Measurements from ENCODE around the gene MANF. TPM values are rescaled to one million over a fixed set of nuclear protein-coding genes. Genes with fewer than 3 reads are reported as not detected.

The MANF gene
- total RNA-seq: 100 to 1,000 TPM; 198 to 250 TPM

DNA sequence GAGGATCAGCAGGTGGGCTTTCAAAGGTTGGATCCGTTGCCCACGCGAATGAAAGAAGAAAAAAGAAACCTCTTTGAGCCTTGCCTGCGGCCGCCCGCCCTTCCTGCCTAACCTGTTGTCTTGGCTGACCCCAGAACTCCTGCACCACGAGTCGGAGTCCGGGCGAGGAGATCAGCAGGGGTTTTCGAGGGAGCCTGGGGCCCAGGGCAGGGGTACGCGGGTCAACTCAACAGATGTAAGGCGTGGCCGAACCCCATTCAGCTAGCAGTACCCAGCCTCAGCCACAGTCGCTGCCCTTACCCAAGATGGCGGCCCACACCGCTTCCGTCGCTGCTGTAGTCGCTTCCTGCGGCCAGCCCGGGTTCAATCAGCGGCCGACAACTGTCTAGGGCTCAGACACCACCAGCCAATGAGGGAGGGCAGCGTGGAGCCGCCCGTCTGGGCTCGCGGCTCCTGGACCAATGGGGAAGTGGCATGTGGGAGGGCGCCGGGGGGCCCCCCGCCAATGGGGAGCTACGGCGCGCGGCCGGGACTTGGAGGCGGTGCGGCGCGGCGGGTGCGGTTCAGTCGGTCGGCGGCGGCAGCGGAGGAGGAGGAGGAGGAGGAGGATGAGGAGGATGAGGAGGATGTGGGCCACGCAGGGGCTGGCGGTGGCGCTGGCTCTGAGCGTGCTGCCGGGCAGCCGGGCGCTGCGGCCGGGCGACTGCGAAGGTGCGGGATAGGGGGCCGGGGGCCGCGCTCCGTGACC, at the start of gene MANF:
Gene MANF, plus strand, starts transcription at position 566 of the 748 bp plus-strand sequence. Its CDS starts 52 bp downstream, at position 618.
- H3K27ac Mint-ChIP-seq: peak within 1 kb of the TSS; percentile 99 to 100
- ATAC-seq (peak; percentile 98 to 99), DNase-seq (ENCODE audit: low spot score) (peak; percentile 99)
- peaks cover 23% of the 10 kb centered on the region for H3K36me3 Mint-ChIP-seq
- no peaks in the 10 kb centered on the region for H3K9me3 Mint-ChIP-seq
- peak within 1 kb of the TSS; percentile 99 for H3K4me3 Mint-ChIP-seq
- peaks cover 42 to 48% of the 10 kb centered on the region in 2 donors for H3K4me1 Mint-ChIP-seq (ENCODE audit: low read depth in 2 of 2)
- no peaks in the 10 kb centered on the region for H3K27me3 Mint-ChIP-seq

DNA sequence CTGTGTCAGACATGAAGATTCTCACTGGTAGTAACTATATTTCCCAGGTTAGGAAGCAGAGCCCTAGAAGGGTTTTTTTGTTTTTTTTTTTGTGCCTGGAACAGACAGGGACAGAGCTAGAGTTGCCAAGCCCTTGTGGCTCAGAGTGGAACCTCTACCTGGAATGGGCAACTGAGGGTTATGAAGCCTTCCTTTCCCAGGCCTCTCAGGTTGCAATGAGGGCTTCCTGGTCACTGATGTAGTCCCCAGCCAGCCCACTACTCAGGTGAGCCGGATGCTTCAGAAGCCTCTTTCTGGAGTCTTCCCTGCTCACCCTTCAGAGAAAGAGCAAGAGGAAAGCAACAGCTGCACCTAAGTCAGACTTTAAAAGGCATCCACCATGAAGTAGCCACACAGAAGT, 48.8 kb upstream of the MANF start:
- no peak overlapping the region for H3K4me3 Mint-ChIP-seq
- no peaks in the 10 kb centered on the region for H3K9me3 Mint-ChIP-seq
- H3K27me3 Mint-ChIP-seq: no peaks in the 10 kb centered on the region
- ATAC-seq: no peak
- no peaks in the 10 kb centered on the region for H3K36me3 Mint-ChIP-seq
- no peak overlapping the region for H3K27ac Mint-ChIP-seq
- H3K4me1 Mint-ChIP-seq (ENCODE audit: low read depth in 2 of 2): no peaks in the 10 kb centered on the region
- DNase-seq (ENCODE audit: low spot score): no peak

DNA sequence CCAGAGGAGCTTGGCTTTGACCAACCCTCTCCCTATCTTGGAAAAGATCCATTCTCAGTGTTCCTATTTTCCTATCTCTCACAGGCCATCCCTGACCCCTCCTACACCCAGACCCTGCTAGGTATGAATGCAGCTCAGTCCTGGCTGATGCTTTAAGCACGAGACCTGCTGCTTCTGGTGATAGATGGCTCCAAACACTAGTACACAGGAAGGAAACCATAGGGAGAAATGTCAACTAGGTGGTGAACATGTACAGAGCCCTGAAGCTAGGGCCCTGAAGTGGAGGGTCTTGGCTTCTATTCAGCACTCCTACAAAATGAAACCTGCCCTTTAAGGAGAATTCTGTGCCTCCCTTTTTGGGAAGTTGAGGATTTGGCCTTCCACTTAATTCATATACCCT, 47.4 kb upstream of the MANF start:
- DNase-seq (ENCODE audit: low spot score) (no peak), ATAC-seq (no peak)
- Mint-ChIP-seq H3K4me1 (ENCODE audit: low read depth in 2 of 2) (no peaks in the 10 kb centered on the region), H3K4me3 (no peak overlapping the region), H3K27ac (no peak overlapping the region), H3K9me3 (no peaks in the 10 kb centered on the region), H3K27me3 (no peaks in the 10 kb centered on the region), H3K36me3 (no peaks in the 10 kb centered on the region)

DNA sequence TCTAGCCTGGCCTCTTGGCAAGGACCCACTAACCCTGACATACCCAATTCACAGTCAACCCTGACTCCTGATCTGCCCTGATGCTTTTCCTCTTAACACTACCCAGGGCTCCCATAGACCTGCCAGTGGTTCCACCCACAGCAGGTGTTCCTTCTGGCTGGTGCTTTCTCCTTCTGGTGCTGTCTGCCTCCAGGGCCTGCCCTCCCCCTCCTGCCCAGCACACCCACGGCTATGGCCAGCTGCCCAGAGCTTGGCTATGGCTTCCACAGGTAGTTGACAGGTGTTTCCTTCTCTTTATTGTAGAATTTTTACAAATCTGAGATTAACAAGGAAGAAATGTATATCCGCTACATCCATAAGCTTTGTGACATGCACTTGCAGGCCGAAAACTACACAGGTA, 46.5 kb upstream of the MANF start:
- no peak for ATAC-seq
- Mint-ChIP-seq H3K27me3 (no peaks in the 10 kb centered on the region), H3K4me3 (no peak overlapping the region)

DNA sequence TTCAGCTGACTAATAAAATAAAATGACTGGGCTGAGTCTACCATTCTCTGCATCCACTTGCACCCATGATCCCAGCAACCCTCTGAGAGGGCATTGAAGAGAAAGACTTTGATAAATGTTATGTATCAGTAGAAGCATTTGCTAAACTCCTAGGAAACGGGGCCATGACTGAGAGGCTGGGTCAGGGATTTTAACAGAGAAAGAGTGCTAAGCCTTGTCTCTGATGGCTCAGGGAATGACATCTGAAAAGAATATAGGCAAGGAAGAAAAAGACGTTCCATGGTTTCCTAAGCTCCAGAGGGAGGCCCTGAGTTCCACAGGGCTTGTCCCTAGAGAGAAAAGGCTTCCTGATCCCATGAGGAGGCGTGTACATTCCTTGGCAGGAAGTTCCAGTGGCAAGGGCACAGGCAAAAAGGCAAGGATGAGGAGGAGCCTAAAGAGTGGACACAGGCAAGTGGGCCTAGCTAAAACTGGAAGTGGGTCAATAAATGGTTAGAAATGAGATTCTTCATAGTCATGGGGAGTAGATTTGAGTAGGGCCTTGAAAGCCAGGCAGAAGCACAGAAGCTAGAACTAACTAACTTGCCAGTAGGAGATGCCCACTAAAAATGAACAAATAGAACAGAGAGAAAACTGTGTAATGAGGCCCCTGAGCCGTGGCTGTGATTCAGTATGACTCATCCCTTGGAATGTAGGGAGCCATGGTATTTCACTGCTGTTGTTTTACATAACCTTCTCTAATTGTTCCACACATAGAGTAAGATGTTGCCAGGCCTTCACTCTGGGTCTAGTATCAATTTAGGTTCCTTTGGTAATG, 44.9 kb upstream of the MANF start:
- DNase-seq (ENCODE audit: low spot score) (no peak), ATAC-seq (no peak)
- no peak overlapping the region for H3K27ac Mint-ChIP-seq
- no peaks in the 10 kb centered on the region for H3K9me3 Mint-ChIP-seq
- no peaks in the 10 kb centered on the region for H3K36me3 Mint-ChIP-seq
- H3K4me3 Mint-ChIP-seq: no peak overlapping the region
- H3K4me1 Mint-ChIP-seq (ENCODE audit: low read depth in 2 of 2): no peaks in the 10 kb centered on the region
- no peaks in the 10 kb centered on the region for H3K27me3 Mint-ChIP-seq

More for the DNA sequence above, 46.5 kb upstream of the MANF start:
- Mint-ChIP-seq H3K36me3 (no peaks in the 10 kb centered on the region), H3K9me3 (no peaks in the 10 kb centered on the region), H3K4me1 (ENCODE audit: low read depth in 2 of 2) (no peaks in the 10 kb centered on the region), H3K27ac (no peak overlapping the region)
- no peak for DNase-seq (ENCODE audit: low spot score)

DNA sequence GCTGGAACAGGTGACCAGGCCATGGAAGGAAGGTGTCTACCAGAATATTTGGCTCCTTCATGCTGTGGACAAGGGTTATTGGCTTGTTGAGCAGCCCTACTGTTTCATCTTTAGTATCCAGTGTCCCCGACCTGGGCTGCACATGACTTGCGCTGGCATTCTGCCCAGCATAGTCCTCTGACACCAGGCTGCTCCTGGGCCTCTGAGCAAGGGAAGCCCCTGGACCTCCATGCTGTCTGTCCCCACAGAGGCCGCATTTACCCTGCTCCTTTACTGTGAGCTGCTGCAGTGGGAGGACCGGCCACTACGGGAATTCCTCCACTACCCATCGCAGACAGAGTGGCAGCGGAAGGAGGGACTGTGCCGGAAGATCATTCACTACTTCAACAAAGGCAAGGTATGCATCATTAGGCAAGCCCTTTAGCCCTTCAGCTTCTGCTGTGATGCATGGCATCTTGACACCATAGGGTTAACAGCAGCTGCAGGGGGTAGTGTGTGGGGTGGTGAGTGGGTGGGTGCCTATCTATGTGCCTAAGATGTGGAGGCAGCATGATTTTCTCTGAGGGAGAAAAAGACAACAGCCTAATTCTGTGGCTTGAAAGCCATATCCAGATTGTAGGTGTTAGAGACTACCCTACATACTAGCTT, 44.0 kb upstream of the MANF start:
- ATAC-seq (no peak), DNase-seq (ENCODE audit: low spot score) (no peak)
- no peaks in the 10 kb centered on the region for H3K36me3 Mint-ChIP-seq
- no peak overlapping the region for H3K27ac Mint-ChIP-seq
- H3K4me1 Mint-ChIP-seq (ENCODE audit: low read depth in 2 of 2): no peaks in the 10 kb centered on the region
- no peaks in the 10 kb centered on the region for H3K27me3 Mint-ChIP-seq
- H3K9me3 Mint-ChIP-seq: no peaks in the 10 kb centered on the region
- no peak overlapping the region for H3K4me3 Mint-ChIP-seq

DNA sequence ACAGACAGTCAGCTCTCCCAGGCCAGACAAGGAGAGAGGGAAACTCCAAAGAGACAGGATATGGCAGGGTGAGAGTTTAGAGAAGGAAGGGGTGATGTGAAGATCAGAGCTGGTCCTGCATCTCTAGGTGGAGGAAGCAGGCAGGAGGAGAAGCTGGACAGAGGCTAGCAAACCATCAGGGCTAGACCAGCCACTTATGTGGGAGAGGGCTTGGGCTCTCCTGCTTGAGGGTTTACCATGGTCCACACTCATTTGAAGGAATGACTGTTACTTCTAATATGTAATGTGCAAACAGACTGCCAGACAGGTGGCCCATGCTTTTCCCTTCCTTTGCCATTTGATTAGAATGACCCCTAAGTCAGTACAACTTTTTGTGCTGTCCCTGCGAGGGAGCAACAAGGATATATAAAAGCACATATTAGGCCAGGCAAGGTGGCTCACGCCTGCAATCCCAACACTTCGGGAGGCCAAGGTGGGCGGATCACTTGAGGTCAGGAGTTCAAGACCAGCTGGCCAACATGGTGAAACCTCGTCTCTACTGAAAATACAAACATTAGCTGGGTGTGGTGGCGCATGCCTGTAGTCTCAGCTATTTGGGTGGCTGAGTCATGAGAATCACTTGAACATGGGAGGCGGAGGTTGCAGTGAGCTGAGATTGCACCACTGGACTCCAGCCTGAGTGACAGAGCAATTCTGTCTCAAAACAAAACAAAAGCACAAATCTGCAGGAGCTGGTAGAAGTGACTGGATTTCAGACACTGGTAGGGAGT, 41.0 kb upstream of the MANF start:
- no peak overlapping the region for H3K4me3 Mint-ChIP-seq
- DNase-seq (ENCODE audit: low spot score) (no peak), ATAC-seq (peak; percentile 9 to 15)
- no peaks in the 10 kb centered on the region for H3K4me1 Mint-ChIP-seq (ENCODE audit: low read depth in 2 of 2)
- H3K36me3 Mint-ChIP-seq: no peaks in the 10 kb centered on the region
- H3K9me3 Mint-ChIP-seq: no peaks in the 10 kb centered on the region
- H3K27me3 Mint-ChIP-seq: peaks cover 0 to 3% of the 10 kb centered on the region in 2 donors
- no peak overlapping the region for H3K27ac Mint-ChIP-seq

DNA sequence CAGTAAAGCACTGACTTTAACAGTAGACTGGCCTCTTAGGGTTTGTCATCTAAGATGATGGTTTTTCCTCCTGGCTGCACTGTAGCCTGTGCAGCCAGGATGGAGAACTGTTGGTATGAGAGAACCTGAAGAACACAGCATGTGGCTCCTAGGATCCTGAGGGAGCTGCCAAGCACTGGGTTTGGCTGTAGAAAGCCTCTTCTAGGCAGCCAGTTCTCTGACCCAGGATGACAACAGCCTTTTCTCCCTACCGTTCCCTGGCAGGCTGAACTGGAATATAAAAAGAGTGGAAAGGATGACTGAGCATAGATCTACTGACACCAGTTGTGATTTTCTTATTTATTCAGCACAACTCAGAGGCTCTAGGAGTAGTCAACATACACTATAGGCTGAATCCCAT, 34.3 kb upstream of the MANF start:
- H3K36me3 Mint-ChIP-seq: no peaks in the 10 kb centered on the region

DNA sequence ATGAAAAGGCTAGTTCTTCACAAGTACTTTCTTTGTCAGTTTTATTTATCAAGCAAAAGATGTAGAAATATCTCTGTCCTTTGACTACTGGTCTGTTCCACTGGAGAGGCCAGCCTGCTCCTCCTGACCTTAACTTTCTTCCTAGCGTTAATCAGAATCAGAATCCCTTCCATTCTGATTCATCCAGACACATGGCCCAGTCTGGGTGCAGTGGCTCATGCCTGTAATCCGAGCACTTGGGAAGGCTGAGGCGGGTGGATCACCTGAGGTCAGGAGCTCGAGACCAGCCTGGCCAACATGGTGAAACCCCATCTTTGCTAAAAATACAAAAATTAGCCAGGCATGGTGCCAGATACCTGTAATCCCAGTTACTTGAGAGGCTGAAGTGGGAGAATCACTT, 32.0 kb upstream of the MANF start:
- H3K4me3 Mint-ChIP-seq: no peak overlapping the region

More for the DNA sequence above, 34.3 kb upstream of the MANF start:
- Mint-ChIP-seq H3K27me3 (peaks cover 0 to 6% of the 10 kb centered on the region in 2 donors), H3K4me1 (ENCODE audit: low read depth in 2 of 2) (no peaks in the 10 kb centered on the region), H3K27ac (no peak overlapping the region), H3K4me3 (no peak overlapping the region), H3K9me3 (no peaks in the 10 kb centered on the region)
- no peak for ATAC-seq
- DNase-seq (ENCODE audit: low spot score): no peak

DNA sequence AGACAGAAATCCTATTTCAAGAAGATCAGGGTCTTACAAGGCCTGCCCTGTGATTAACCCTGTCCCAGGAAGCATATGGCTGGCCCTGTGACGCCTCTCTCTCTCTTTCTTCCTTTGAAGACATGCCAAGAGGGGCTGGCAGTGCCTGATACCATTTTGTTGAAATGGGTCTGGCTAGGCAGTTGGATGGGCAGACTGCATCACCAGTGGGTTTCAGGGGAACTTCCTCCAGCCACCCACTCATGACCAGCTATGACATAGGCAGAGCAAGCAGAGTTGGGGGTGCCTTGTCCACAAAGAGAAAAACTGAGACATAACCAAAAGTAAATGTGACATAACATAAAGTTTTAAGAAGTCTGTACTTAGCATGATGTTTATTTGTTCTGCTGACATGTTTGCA, 31.4 kb upstream of the MANF start:
- Mint-ChIP-seq H3K4me3 (no peak overlapping the region), H3K27ac (no peak overlapping the region), H3K27me3 (peaks cover 0 to 3% of the 10 kb centered on the region in 2 donors), H3K36me3 (no peaks in the 10 kb centered on the region), H3K4me1 (ENCODE audit: low read depth in 2 of 2) (no peaks in the 10 kb centered on the region), H3K9me3 (no peaks in the 10 kb centered on the region)
- ATAC-seq (no peak), DNase-seq (ENCODE audit: low spot score) (no peak)

More for the DNA sequence above, 32.0 kb upstream of the MANF start:
- peaks cover 0 to 3% of the 10 kb centered on the region in 2 donors for H3K27me3 Mint-ChIP-seq
- no peak for DNase-seq (ENCODE audit: low spot score)
- no peak overlapping the region for H3K27ac Mint-ChIP-seq
- H3K4me1 Mint-ChIP-seq (ENCODE audit: low read depth in 2 of 2): no peaks in the 10 kb centered on the region
- no peaks in the 10 kb centered on the region for H3K9me3 Mint-ChIP-seq
- ATAC-seq: no peak
- no peaks in the 10 kb centered on the region for H3K36me3 Mint-ChIP-seq

DNA sequence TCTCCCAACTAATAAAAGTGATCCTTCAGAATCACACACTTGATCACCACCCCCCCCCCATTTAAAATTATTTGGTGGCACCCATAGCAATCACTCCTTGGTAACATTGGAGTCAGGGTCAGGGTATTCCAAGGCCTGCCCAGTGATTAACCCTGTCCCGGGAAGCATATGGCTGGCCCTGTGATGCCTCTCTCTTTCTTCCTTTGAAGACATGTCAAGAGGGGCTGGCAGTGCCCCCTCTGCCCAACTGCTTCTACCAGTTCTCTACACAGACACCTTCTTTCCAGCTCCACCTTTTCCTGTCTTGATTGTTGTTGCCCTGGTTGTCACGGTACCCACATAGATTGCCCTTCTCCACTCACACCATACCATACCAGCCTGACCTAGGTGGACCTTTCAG, 30.9 kb upstream of the MANF start:
- H3K27ac Mint-ChIP-seq: no peak overlapping the region
- DNase-seq (ENCODE audit: low spot score) (no peak), ATAC-seq (no peak)
- H3K27me3 Mint-ChIP-seq: peaks cover 0 to 3% of the 10 kb centered on the region in 2 donors
- no peaks in the 10 kb centered on the region for H3K4me1 Mint-ChIP-seq (ENCODE audit: low read depth in 2 of 2)
- H3K36me3 Mint-ChIP-seq: no peaks in the 10 kb centered on the region
- no peaks in the 10 kb centered on the region for H3K9me3 Mint-ChIP-seq
- H3K4me3 Mint-ChIP-seq: no peak overlapping the region

DNA sequence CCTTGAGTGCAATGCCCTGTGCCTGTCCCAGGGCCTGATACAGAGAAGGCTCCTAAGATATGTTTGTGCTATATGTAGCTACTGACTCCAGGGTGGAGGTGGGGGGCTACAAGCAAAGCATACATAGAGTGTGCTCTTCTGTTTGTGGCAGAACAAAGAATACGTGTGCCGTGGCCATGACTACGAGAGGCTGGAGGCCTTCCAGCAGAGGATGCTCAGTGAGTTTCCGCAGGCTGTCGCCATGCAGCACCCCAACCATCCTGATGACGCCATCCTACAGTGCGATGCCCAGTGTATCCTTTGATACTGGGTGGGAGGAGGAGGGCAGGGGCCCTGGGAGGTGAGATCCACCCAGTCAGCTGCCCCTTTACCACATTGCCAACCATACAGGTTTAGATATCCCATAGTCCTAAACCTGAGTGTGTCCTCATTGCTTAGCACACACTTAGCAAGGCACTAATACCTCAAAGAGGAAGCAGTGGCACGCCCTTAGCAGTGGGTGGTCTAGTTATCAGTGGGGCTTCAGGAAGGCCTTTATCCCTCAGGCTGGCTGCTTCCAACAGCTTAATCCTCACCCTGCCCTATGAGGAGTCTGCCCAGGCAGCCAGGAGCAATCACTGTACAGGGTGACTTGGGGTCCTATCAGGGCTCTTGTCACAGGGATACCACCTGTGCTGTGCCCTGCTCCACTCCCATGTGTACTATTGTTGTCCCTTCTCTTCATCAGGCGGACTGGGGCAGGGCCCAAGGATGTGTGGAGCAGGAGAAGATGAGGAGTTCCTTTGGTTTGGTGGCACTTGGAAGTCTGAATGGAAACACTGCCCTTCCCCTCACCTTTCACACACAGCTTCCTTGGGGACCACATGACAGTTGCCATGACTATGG, 30.1 kb upstream of the MANF start:
- ATAC-seq (no peak), DNase-seq (ENCODE audit: low spot score) (no peak)
- H3K36me3 Mint-ChIP-seq: no peaks in the 10 kb centered on the region
- H3K27ac Mint-ChIP-seq: no peak overlapping the region
- H3K4me1 Mint-ChIP-seq (ENCODE audit: low read depth in 2 of 2): no peaks in the 10 kb centered on the region
- no peaks in the 10 kb centered on the region for H3K27me3 Mint-ChIP-seq
- no peak overlapping the region for H3K4me3 Mint-ChIP-seq
- H3K9me3 Mint-ChIP-seq: no peaks in the 10 kb centered on the region

Data from natural killer cell treated with Interleukin-12 subunit alpha and Interleukin-12 subunit beta and Interleukin-15 and Interleukin-18, amount 100 ng/mL, for 72 hours (primary cell).